Bronchial epithelial cell (primary cell): ENCODE data around the gene KLRG1. TPM values are rescaled to one million over a fixed set of nuclear protein-coding genes. Genes with fewer than 3 reads are reported as not detected.

Experiments used
- DNase-seq: peaks from one replicate; pipeline ENCODE4 v3.0.0-alpha.2; 2010; ENCODE audit warnings: low read depth
- FAIRE-seq: peaks from 2 replicates; lab custom pipeline; 2011; peaks lifted over from hg19 to GRCh38; lab: Jason Lieb, UNC
- H3K27me3 ChIP-seq: 2 replicates; pipeline ENCODE4 v1.5.1; 2011; ENCODE audit warnings: low read length; ENCODE audit not compliant: control insufficient read depth, insufficient read depth
- H3K36me3 ChIP-seq: 2 replicates; pipeline ENCODE4 v1.5.1; 2011; ENCODE audit warnings: low read length; ENCODE audit not compliant: control insufficient read depth, insufficient read depth
- H3K4me3 ChIP-seq: 2 replicates; pipeline ENCODE4 v1.5.1; 2011; ENCODE audit warnings: mild to moderate bottlenecking, low read depth, low read length, control low read depth
- CTCF ChIP-seq: IDR thresholded peaks from 2 replicates; pipeline ENCODE4 v1.5.1; 2011; ENCODE audit warnings: mild to moderate bottlenecking, moderate library complexity, low read length, control low read depth, inconsistent platforms; ENCODE audit not compliant: insufficient read depth, severe bottlenecking
- total RNA-seq: library from RNA; depleted of rRNA; stranded (reverse); fragments of >200 nt; gene quantifications from 2 replicates; pipeline ENCODE4 v1.2.1, GENCODE V29; 2014

Gene KLRG1
- total RNA-seq, 1 donor from 2014 or later: under 0.01 TPM

DNA sequence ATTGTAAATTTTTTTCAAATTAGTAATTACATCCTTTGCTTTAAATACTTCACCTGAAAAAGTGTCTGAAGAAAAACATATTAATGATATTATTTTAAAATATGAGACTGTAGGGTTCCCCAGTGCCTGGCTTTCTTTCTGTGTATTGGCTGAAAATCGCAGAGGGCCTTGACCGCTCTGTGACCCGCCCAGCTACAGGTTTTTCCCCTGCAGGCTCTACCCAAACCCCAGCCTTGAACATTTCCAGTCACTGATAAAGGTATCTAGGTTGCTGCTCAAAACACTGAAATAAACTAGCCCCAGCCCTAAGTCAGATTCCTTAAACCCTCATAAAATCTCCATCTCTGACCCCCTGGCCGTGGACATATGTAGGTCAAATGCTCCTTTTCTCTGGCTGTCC lies 11.9 kb downstream of the KLRG1 start:
- FAIRE-seq: no peak
- Histone ChIP-seq H3K4me3 (no peak overlapping the region), H3K27me3 (no peaks in the 10 kb centered on the region), H3K36me3 (no peaks in the 10 kb centered on the region)
- DNase-seq: no peak
- TF ChIP-seq CTCF: no peak

DNA sequence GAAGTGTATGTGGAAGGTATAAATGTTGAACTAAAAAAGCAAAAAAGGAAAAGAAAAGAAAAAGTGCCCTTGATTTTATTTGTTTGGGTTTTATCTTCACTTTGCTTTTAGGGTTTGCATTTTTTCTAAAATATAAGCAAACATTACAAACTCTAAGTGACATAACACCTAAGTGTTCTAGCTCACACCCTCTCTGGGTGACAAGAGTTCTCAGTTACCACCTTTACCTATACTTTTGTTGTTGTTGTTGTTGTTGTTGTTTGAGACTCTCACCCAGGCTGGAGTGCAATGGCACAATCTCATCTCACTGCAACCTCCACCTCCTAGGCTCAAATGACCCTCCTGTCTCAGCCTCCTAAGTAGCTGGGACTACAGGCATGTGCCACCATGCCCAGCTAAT lies 13.0 kb downstream of the KLRG1 start:
- Histone ChIP-seq H3K27me3 (no peaks in the 10 kb centered on the region), H3K4me3 (no peak overlapping the region), H3K36me3 (no peaks in the 10 kb centered on the region)
- no peak for TF ChIP-seq CTCF
- no peak for DNase-seq
- FAIRE-seq: no peak

DNA sequence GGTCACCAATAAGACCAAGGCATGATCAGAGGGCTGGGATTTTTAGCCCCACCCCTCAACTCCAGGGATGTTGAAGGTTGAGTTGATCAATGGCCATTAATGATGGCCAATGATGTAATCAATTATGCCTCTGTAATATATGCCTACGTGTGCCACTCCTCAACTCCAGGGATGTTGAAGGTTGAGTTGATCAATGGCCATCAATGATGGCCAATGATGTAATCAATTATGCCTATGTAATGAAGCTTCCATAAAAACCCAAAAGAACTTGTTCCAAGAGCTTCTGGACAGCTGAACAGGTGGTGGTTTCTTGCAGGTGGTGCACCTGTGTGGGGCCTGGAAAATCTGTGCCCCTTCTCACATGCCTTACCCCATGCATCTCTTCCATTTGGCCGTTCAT lies 33.2 kb downstream of the KLRG1 start:
- Histone ChIP-seq H3K27me3 (no peaks in the 10 kb centered on the region), H3K4me3 (no peak overlapping the region), H3K36me3 (no peaks in the 10 kb centered on the region)
- DNase-seq (no peak), FAIRE-seq (peak; percentile 72)
- TF ChIP-seq CTCF: no peak

DNA sequence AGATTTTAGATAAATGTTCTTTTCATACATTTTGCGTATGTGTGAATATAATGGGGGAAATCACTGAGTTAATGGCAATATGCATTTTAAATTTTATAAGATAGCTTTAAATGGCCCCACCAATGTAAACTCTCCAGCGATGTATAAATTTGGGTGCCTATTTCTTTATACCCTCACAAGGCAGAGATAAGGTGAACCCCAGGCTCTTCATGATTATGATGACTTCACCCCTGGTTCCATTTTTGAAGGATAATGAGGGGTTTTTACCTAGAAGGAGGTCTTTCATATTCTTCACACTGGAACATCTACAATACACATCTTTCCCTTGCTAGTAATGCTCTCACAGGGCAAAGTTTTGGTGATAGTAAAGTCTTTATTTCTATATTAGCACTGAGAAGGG lies 35.2 kb downstream of the KLRG1 start:
- no peaks in the 10 kb centered on the region for H3K27me3 ChIP-seq
- no peaks in the 10 kb centered on the region for H3K36me3 ChIP-seq
- DNase-seq: no peak
- FAIRE-seq: no peak
- no peak overlapping the region for H3K4me3 ChIP-seq
- no peak for TF ChIP-seq CTCF

GRCh38 chr12:9027161-9028059 lies 38.1 kb downstream of the KLRG1 start:
- no peak for FAIRE-seq
- peak; percentile 6 for DNase-seq
- Histone ChIP-seq H3K27me3 (no peaks in the 10 kb centered on the region), H3K4me3 (no peak overlapping the region), H3K36me3 (no peaks in the 10 kb centered on the region)
- TF ChIP-seq CTCF: no peak
